Mesodermal cell (in vitro differentiated cells): ENCODE data around the gene SETD1B.

Experiments used
- H3K27ac ChIP-seq: 2 replicates; pipeline ENCODE4 v1.7.0; 2013; ENCODE audit warnings: mild to moderate bottlenecking, low read depth, low read length, moderate library complexity; ENCODE audit not compliant: severe bottlenecking
- H3K36me3 ChIP-seq: 2 replicates; pipeline ENCODE4 v1.7.1; 2013; ENCODE audit warnings: mild to moderate bottlenecking, low read length, moderate library complexity; ENCODE audit not compliant: control insufficient read depth, insufficient read depth
- H3K4me1 ChIP-seq: one replicate; pipeline ENCODE4 v1.7.1; 2013; ENCODE audit warnings: mild to moderate bottlenecking, low read length; ENCODE audit not compliant: insufficient read depth, control insufficient read depth, poor library complexity, severe bottlenecking
- H3K4me3 ChIP-seq: 2 replicates; pipeline ENCODE4 v1.7.0; 2013; ENCODE audit warnings: low read length, control low read depth, mild to moderate bottlenecking; ENCODE audit not compliant: insufficient read depth, poor library complexity, severe bottlenecking; ENCODE audit errors: extremely low read depth
- H3K9me3 ChIP-seq: 2 replicates; pipeline ENCODE4 v1.7.1; 2013; ENCODE audit warnings: mild to moderate bottlenecking, low read length, moderate library complexity; ENCODE audit not compliant: control insufficient read depth
- WGBS, 2 experiments: methylation state at CpG; one replicate each; pipeline ENCODE4 v1.1.5; 2013; ENCODE audit warnings: missing lambda C conversion rate in 2 of 2; ENCODE audit not compliant: insufficient coverage in 2 of 2; 5-methylcytosine and 5-hydroxymethylcytosine counted together

Gene SETD1B

DNA sequence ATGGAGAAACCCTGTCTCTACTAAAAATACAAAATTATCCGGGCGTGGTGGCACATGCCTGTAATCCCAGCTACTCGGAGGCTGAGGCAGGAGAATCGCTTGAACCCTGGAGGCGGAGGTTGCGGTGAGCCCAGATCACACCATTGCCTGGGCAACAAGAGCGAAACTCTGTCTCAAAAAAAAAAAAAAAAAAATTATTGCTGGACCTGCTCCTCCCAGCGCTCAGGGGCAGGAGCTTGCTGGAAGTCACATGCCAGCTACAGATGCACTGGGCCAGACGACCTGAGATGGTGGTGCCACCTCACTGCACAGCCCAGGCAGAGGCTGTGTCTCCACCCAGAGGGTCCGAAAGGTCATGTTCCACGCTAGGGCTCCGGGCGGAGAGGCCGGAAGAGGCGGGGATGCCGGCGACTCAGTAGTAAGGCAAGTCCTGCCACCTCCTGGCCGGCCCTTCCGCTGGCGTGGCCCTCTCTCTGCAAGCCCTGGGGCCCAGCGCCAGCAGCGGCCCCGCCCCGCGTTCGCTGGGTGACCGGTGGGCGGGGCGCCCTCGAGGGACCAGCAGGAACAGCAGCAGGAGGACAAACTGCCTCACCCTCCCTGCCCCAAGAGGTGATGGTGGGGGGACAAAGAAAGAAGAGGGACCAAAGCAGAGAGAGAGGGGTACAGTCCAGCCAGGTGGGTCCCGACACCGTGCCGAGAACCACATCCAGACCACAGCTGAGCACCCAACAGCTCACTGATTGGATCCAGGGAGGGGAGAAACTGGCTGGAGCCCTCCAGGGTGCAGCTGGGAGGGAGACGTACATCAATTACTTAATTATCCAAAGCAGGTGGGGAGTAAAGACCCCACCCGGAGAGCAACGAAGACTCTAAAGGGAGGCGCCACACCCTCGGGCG is 6.7 kb upstream of the SETD1B start:
- WGBS, 2 experiments = 30 to 39% methylated on average over 31 to 35 of the region's 39 CpGs
- no peak overlapping the region for H3K4me3 ChIP-seq
- H3K4me1 ChIP-seq = peaks cover 49% of the 10 kb centered on the region
- peaks cover 19% of the 10 kb centered on the region for H3K36me3 ChIP-seq
- H3K9me3 ChIP-seq = no peaks in the 10 kb centered on the region
- H3K27ac ChIP-seq = peak overlapping the region; percentile 29

DNA sequence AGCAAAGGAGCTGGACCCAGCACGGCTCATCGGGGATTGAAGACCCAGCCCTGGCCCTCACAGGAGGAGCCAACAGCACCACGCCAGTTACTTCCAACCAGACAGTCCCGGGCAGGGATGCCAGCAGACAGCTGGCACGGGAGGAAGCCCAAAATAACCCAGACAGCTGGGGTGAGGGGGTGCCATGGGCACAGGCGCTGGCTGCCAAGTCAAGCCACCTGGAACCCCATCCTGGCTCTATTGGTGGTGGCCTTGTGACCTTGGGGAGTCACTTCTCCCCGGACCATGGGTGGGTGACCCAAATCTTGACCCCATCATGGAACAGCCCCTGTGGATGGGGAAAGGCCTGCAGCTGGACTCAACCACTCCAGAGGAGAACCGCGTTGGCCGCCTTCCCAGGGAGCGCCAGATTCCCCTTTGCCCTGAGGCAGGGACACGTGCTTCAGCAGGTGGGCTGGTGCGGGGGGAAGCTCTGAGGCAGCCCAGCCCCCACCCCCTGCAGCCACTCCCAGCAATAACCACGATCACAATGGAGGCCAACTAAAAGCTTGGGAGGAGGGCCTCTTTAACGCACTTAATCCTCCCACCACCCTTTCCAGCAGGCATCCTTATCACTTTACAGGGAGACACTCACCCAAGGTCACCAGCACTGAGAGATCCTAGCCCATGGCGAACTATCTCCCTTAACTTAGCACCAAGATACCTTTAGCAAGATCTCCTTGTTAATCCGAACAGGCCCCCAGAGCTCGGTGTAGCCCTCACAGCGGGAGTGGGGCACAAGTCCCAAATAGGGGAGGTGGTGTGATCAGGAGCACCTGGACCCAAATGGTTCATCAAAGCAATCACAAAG is 5.6 kb upstream of the SETD1B start:
- H3K36me3 ChIP-seq = peaks cover 19% of the 10 kb centered on the region

DNA sequence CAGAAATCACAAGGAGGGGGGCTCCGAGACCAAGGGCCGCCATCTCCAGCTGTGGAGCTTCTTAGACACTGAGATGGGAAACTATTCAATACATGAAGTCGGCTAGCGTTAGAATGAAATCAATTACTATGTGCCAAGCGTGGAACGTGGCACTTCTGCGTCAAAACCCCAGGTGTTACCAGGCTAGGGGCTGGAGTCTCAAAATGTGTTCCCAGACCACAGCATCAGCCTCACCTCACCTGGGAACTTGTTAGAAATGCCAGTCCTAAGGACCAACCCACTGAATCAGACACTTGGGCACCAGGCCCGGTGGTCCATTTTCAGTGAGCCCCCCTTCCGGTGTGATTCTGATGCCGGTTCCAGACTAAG is 5.0 kb upstream of the SETD1B start:
- Histone ChIP-seq H3K27ac (peak overlapping the region; percentile 67), H3K36me3 (peaks cover 19% of the 10 kb centered on the region), H3K4me3 (peak overlapping the region; percentile 51), H3K4me1 (peaks cover 43% of the 10 kb centered on the region), H3K9me3 (no peaks in the 10 kb centered on the region)
- 42 to 49% methylated on average over 10 of the region's 10 CpGs for WGBS, 2 experiments

More for the DNA sequence above, 5.6 kb upstream of the SETD1B start:
- peaks cover 43% of the 10 kb centered on the region for H3K4me1 ChIP-seq
- H3K27ac ChIP-seq = peak overlapping the region; percentile 67
- 25 to 39% methylated on average over 11 to 13 of the region's 19 CpGs for WGBS, 2 experiments
- H3K4me3 ChIP-seq = peak overlapping the region; percentile 51
- H3K9me3 ChIP-seq = no peaks in the 10 kb centered on the region

DNA sequence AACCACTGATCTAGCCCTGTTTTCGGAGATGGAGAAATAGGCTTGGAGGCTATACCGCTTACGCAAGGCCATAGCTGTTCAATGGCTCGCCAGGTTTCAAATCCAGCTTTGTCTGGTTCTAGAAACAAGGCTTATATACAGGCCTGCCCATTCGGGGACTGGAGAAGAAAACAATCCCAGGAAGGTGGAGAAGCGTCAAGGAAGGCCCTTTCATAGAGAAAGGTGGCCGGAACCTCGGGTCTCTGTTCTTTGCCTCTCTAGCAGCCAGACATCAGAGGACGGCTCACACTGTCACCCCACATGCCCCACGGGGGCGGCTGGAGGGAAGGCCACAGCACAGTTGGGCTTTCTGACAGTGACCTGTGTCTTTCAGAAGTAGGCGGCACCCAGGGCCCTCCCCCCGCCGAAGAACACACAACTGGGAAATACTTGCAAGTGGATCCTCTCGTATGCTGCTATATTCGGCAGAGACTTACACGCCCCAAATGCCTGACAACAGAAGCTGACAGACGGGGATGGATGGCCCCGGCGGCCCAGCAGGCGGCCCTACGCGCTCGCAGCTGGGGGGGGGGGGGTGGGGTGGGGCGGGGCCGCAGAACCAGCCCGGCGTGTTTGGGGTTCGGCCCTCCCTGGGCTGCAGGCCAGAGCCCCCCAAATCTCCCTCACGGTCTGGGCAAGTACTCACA is 4.5 kb upstream of the SETD1B start:
- H3K4me1 ChIP-seq = peaks cover 43% of the 10 kb centered on the region
- H3K36me3 ChIP-seq = peaks cover 19% of the 10 kb centered on the region
- H3K4me3 ChIP-seq = peak overlapping the region; percentile 51
- 24 to 31% methylated on average over 11 to 12 of the region's 30 CpGs for WGBS, 2 experiments
- no peaks in the 10 kb centered on the region for H3K9me3 ChIP-seq
- H3K27ac ChIP-seq = peak overlapping the region; percentile 99

DNA sequence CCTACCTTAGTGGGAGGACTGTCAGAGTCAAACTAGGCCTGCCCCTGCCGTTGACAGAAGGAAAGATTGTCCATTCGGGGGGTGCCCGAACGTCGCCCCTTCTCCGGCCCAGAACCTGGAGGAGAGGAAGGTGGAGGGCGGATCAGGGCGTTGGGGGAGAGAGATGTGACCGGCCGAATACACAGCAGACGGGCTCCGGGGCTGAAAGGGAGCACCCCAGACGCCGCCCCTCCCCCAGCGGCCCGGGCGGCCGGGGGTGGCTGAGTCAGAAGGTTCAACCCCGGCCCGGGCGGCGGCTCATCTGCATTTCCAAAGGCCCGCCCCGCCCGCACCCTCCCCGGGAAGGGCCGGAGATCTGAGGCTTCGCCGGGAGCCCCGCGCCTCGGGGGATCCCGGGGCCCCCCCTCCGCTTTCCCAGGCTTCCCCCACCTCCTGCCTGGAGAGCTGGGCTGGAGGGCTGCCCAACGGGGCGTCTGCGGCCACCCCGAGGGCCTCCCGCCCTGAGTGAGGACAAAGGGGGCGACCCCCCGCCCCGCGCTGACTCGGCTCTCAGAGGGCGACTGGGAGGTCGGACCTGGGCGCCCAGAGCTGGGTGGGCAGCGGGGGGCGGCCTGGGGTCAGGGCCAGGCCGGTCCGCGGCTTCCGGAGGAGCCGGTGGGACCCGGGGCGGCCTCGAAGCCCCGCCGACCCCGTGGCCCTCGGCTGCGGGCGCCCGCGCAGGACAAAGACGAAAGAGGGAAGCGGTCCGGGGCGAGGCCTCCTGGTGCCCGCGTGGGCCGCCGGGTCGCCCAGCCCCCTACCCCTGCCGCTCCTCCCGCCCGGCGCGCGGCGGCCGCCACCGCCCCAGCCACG is 3.7 kb upstream of the SETD1B start:
- H3K36me3 ChIP-seq = peaks cover 19% of the 10 kb centered on the region
- WGBS, 2 experiments = 0 to 1% methylated on average over 64 to 76 of the region's 84 CpGs
- H3K4me1 ChIP-seq = peaks cover 35% of the 10 kb centered on the region
- H3K4me3 ChIP-seq = peak overlapping the region; percentile 51
- H3K27ac ChIP-seq = peak overlapping the region; percentile 99
- no peaks in the 10 kb centered on the region for H3K9me3 ChIP-seq

DNA sequence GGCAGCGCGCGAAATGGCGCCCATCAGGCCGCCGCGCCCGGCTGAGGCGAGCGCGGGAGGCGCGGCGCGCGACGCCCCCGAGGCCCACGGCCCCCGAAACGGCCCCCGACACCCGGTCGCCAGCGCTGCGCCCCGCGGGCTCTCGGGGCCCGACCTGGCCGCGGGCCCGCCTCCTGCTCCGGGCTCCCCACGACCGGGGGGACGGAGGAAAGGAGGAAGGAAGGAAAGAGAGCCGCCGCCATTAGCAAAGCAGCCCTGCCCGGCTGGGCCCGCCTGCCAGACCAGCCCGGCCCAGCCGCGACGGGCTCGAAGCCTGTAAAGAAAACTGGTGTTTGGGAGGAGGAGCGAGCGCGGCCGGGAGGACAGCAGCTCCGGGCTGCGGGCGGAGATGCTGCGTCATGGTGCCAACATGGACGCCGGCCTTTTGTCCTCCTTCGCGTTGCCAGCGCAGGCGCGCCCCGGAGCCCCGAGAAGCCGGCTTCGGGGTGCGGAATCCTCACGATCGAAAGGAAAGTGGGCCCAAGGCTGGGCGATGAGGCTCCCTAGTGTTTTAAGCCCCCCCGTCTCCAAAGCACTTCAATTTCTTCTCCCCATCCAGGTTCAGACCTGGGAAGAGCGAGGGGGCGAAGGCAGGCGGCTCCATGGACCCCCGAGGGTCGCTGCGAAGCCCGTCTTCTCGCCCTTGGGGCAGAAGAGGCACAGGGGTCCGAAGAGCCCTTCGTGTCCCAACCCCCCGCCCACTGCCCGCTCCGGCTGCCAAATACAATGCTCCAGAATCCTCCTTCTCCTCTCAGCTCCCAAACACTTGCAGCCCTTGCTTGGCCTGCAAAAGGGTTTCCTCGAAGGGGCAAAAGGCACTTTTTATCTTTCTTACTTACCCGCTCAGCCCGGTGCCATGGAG is 2.9 kb upstream of the SETD1B start:
- WGBS, 2 experiments = 0 to 1% methylated on average over 77 to 78 of the region's 86 CpGs

DNA sequence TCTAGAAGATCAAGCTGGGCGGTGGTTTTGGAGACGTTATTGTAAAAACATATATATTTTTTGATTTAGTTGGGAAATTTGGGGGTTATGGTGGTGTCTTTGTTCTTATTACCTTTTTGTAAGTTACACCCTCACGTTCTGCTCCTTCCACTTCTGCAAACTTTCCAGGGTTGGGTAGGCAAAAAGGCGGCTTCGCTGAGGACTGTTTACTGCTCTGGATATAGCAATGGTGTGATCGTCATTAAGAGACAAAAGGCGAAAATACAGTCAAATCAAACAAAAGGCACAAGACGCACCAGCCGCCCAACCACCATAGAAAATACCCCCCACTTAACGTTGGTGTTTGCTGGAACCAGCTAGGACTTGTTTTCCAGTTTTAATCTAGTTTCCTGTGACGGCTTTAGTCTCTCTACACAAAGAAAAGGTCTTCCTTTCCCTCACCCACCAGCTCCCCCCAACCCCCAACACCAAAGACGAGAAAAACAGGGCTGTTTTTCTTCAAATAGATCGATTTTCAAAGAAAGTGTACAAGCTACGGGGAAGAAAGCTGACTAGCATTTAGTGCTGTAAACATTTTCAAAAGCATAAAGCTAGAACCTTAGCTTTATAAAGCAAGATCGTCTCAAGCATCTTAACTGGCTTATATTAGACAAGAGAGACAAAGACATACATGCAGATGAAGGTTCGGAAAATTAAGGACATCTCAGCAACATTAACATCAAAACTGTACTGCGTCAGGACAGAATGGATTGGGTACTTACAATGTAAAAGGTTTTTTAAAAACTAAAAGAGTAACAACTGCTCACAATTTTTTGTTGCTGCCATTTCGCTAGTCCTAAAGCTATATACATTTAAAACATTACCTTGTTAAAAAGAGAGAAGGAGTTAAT is 2.0 kb upstream of the SETD1B start:
- WGBS, 2 experiments = 0% methylated on average over 2 to 6 of the region's 18 CpGs
- peak overlapping the region; percentile 99 for H3K27ac ChIP-seq
- peaks cover 32% of the 10 kb centered on the region for H3K4me1 ChIP-seq
- H3K4me3 ChIP-seq = peak overlapping the region; percentile 51
- peaks cover 21% of the 10 kb centered on the region for H3K36me3 ChIP-seq
- H3K9me3 ChIP-seq = no peaks in the 10 kb centered on the region

More for the DNA sequence above, 2.9 kb upstream of the SETD1B start:
- peak overlapping the region; percentile 51 for H3K4me3 ChIP-seq
- H3K27ac ChIP-seq = peak overlapping the region; percentile 99
- peaks cover 20% of the 10 kb centered on the region for H3K36me3 ChIP-seq
- H3K4me1 ChIP-seq = peaks cover 36% of the 10 kb centered on the region
- no peaks in the 10 kb centered on the region for H3K9me3 ChIP-seq

DNA sequence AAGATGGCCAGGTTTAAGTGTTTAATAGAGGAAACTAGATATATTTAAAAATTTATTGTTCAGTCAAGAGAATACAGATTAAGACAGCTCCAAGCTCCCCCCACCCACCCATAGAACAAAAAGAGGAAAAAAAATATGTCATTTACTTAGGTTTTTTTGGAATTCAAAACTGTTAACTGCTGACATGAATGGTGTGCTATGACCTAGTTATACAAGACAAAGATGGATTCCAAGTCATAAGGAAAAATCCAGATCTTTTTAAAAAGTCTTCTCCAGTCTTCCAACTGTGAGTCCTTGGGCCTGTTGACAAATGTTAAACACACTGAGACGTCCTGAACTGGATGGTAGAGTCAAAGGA is 1.3 kb upstream of the SETD1B start:
- H3K4me1 ChIP-seq = peaks cover 30% of the 10 kb centered on the region
- WGBS, 2 experiments = 0% methylated on average over 1 of the region's 1 CpG
- no peaks in the 10 kb centered on the region for H3K9me3 ChIP-seq
- H3K36me3 ChIP-seq = peaks cover 26% of the 10 kb centered on the region
- peak overlapping the region; percentile 99 for H3K27ac ChIP-seq
- peak overlapping the region; percentile 51 for H3K4me3 ChIP-seq
